Stimulated activated CD8-positive, alpha-beta memory T cell treated with anti-CD3 and anti-CD28 coated beads, Interleukin-4, amount 100 ng/mL, for 48 hours (primary cell): Measurements from ENCODE around the gene CDCA5.
"Not testable (repeated sequence)": the region's sequence is repeated elsewhere in the genome, so short reads cannot be mapped to it uniquely, and the experiment has no call there.

Experiments
- DNase-seq: peaks from one replicate; pipeline ENCODE4 v3.0.0-alpha.2; 2020

The CDCA5 gene

DNA sequence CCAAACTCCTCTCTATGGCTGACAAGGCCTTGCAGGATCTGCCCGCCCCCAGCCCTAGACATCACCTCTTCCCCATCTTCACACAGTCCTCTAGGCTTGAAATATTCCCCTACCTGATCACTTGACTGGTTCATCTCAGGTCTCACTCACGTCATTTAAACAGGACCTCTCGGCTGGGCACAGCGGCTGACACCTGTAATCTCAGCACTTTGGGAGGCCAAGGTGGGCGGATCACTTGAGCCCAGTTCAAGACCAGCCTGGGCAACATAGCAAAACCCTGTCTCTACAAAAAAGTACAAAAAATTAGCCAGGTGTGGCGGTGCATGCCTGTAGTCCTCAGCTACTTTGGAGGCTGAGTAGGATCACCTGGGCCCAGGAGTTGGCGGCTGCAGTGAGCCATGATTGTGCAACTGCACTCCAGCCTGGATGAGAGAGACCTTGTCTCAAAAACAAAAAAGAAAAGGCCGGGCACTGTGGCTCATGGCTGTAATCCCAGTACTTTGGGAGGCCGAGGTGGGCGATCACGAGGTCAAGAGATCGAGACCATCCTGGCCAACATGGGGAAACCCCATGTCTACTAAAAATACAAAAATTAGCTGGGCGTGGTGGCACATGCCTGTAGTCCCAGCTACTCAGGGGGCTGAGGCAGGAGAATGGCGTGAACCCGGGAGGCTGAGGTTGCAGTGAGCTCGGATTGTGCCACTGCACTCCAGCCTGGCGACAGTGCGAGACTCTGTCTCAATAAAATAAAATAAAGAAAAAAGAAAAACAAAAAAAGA lies 35.2 kb upstream of the CDCA5 start:
- not testable (repeated sequence) for DNase-seq

DNA sequence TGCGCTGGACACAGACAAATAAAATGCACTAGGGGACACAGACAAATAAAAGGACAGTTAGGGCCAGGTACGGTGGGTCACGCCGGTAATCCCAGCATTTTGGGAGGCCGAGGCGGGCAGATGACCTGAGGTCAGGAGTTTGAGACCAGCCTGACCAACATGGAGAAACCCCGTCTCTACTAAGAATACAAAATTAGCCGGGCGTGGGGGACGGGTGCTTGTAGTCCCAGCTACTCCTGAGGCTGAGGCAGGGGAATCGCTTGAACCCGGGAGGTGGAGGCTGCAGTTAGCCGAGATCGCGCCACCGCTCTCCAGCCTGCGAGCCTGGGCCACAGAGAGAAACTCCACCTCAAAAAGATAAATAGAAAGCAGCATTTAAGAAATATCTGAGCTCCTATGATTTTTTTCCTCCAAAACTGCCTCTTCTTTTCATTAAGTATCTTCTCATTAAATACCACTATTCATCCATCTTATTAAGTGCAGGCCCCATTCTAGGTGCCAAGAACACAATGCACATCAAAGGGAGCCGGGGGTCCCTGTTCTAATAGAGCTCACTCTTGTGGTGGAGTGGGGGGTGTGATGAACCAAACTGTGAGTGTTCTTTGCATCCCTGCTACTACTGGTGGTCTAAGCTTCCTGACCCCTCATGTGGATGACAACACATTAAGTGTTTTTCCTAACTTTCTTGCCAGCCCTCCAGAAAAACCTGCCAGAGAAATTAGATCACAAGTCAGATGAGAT lies 34.4 kb upstream of the CDCA5 start:
- no peak for DNase-seq

DNA sequence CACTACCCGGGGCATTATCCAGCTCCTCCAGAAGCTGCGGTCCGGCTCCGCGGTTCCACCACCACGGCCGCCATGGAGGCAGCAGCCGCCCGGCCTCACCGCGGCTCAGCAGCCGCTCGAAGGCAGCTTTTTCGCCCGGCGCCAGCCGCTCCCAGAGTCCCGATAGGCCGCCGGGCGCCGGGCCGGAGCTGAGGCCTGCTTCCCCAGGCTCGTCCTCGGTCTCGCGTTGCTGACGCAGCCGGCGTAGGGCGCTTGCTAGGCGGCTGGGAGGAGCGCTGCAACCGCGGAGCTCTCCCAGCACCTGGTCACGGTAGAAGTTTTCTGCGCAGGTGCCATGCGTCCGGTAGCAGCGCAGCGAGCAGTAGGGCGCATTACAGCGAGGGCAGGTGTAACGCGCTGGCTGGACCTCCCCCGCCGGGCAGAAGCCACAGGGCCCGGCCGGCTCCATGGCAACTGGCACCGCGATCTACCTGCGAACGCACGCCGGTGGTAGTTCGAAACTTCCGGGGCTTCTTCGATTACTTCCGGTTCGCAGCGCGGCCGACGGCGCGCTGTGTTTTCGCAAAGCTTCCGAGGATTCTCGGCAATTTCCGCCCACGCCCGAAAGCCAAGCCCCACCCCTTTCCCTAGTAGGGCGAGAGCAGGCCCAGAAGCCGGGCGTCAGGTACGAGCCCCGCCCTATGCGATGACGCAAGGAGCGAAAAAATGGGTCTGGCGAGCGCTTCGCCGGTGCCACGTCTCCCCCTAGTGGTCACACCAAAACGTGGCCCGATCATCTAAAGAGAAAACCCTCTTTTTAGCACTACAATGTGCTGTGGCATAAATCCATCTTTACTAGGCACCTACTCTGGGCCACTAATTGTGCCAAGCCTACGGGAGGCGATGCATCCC lies 33.6 kb upstream of the CDCA5 start, which contains the start of gene ZNHIT2:
Gene ZNHIT2 (minus strand): TSS at position 496 of the 891 bp plus-strand sequence. CDS start 48 bp downstream, at position 448.
- DNase-seq = peak; percentile 100

DNA sequence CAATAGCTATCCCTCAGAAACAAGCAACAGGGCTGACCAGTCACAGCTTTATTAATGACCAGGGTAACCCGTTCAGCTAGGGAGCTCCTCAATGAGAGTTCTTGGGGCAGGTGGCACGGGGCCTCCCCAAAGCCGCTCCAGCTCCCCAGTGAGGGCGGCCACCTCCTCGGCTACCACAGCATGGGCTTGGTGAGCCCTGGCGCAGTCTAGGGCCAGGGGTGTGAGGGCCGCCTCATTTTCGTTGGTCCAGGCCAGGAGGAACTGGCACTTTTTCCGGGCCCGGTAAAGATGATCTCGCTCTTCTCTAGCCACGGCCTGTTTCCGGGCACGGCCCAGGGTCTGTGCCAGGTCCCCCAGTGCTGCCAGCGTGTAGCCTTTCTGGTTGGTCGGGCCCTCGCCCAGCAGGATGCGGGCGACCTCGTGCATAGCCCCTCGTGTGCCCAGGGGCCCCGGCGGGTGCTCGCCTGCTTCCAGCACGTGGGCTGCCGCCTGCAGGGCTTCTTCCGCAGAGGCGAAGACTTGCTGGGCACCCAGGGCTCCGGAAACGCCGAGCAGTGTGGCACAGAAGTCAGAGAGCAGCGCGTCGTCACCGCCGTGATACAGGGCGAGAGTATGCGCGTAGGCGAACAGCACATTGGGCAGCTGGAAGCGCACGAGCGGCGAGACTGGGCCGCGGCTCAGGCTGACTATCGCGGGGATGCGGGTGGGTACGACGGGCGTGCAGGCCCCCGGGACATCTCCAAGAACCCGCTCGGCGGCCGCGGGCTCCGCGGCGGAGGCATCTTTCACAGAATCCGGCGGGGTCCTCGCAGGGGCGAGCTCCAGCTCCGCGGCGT lies 32.7 kb upstream of the CDCA5 start:
- DNase-seq = peak; percentile 76

DNA sequence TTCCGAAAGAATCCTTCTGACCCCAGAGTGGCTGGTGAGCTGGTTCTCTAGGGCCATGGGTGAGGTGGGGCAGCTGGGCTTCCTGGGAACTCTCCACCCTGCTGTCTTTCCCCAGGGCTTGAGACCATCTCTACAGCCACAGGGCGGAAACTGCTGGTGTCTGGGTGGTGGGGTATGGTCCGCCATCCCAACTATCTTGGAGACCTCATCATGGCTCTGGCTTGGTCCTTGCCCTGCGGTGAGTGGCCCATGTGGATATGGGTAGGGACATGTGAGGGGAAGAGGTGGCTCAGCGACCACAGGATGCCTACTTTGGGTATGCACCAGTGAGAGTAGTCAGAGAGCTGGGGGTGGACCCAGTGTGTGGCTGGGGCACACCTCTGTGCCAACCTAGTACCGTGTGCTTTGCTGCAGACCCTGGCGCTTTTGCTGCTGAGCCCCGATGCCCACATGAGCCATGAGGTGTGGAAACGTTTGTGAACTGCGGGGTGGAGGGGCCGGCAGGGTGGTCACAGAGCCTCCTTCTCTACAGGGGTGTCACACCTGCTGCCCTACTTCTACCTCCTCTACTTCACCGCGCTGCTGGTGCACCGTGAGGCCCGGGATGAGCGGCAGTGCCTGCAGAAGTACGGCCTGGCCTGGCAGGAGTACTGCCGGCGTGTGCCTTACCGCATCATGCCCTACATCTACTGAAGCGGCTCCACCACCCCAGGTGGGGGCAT lies 31.7 kb upstream of the CDCA5 start:
- DNase-seq = no peak

DNA sequence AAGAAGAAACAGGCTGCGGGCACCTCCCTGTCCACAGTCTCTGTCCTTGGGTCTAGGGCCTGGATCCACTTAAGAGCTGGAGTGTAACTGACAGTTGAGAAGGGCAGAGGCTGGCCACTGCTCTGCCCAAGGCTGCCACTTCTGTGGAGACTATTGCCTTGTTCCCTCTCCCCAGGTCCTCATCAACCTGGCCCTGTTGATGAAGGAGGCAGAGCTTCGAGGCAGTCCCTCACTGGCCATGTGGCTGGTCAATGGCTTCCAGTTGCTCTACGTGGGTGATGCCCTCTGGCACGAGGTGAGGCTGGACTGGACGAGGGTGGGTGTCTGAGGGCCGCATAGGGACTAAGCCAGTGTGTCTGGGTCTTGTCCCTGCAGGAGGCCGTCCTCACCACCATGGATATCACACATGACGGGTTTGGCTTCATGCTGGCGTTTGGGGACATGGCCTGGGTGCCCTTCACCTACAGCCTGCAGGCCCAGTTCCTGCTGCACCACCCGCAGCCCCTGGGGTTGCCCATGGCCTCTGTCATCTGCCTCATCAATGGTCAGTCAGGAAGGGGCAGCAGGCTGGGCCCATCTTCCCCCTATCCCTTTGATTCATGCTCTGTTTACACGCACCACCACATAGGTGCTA lies 30.8 kb upstream of the CDCA5 start:
- DNase-seq = no peak

DNA sequence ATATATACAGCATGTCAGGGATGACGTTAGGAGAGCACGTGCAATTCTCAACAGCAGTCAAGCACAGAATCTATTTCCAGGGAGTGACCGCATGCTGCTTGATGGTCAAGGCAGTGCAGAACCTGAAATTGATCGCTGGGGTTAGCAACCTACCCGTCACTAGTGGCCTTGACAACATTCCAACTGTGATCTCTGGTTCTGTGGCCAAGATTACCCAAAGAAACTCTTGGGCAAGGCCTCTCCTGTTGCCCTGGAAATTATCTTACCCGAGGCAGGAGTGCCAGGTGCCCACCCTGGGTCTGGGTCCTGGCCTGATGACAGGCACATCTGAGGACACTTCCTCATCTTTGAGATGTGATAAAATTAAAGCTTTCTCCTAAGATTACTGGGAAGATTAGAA lies 30.0 kb upstream of the CDCA5 start:
- no peak for DNase-seq

DNA sequence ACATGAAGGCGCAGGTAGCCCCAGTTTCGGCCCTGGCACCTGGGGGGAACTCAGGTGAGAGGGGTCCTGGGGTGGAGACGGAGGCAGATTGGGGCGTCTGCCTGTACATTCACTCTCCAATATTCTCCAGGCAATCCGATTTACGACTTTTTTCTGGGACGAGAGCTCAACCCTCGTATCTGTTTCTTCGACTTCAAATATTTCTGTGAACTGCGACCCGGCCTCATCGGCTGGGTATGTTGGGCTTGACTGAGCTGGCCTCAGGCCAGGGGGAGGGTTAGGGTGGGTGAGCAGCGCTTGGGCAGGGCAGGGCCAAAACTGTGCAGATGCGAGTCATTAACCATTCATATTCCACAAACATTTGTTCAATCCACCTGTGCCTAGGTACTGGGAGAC lies 29.5 kb upstream of the CDCA5 start:
- DNase-seq = no peak

DNA sequence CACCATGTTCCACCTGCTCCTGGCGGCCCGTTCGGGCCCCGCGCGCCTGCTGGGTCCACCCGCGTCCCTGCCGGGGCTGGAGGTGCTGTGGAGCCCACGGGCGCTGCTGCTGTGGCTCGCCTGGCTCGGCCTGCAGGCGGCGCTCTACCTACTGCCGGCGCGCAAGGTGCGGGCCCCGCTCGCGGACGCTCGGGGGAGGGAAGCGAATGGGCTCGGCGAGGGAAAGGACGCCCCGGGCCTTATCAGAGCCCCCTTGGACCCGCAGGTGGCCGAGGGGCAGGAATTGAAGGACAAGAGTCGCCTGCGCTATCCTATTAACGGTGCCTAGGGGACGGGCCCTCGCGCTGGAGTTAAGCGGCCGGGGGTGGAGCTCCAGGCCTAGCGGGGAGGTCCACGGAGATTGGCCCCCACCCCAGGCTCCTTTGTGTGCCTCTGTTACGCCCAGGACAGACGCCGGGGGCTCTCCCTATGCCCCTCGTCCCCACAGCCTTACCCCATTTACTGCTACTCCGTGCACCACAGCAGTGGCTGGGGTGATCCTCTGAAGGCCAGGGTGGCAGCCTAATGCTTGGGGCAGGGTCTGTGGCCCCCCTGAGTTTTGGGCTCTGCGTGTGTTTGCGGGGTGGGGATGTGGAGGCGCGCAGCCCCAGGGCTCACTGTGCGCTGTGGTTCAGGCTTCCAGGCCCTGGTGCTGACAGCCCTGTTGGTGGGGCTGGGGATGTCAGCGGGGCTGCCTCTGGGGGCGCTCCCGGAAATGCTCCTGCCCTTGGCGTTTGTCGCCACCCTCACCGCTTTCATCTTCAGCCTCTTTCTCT lies 28.9 kb upstream of the CDCA5 start:
- peak; percentile 83 for DNase-seq

DNA sequence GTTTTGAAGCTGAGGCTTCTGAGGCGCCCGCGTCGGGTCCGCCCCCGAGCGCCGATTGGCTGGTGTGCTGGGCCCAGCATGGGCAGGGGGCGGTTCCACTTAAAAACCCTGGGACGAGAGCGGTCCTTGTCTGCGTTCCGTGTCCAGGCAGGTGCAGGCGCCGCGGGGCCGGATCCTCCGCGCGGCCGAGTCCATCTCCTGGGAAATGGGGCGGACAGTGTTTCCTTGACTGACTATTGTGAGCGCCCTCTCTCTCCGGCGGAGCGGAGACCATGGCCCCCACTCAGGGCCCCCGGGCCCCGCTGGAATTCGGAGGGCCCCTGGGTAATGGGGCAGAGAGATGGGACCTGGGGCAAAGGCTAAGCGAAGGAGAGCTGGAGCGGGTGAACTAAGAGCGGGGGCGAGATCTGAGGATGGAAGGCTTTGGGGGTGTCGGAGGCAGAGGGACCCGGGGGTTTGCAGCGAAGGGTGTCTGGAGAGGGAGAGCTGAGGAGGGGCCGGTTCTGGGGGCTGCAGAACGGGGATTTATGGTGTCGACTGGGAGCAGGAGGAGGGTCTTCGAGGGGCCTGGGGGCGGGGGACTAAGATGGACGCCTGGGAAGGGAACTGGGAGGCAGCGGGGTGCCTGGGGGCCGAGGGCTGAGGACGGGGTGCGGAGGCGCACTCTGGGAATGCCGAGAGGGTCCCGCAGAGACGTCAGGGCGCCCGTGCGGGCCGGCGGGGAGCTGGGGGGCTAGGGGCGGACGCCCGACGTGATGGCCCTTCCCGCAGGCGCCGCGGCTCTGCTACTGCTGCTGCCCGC lies 28.1 kb upstream of the CDCA5 start, which contains the start of gene TM7SF2:
Gene TM7SF2 (plus strand): TSS at position 129 of the 802 bp plus-strand sequence. CDS start 144 bp downstream, at position 273.
- DNase-seq = peak; percentile 96

DNA sequence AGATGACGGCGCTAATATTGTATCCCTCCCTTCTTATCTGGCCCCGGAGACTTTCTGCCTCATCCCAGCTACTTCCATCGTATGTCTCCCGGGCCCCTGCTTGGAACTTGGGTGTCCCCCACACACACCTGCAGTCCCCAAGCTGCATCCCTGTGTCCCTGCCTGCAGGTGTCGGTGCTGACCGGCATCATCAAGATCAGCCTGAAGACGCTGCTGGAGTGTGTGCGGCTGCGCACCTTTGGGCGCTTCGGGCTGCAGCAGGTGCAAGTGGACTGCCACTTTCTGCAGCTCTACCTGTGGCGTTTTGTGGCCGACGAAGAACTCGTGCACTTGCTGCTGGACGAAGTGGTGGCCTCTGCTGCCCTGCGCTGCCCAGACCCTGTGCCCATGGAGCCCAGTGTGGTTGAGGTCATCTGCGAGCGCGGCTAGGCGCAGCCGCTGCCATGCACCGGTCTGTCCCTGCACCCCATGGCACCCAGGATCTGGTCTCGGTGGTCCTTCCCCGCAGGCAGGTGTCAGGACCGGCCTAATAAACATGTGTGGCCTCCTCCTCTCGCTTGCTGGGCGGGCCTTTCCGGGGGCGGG lies 27.4 kb upstream of the CDCA5 start:
- DNase-seq = no peak

DNA sequence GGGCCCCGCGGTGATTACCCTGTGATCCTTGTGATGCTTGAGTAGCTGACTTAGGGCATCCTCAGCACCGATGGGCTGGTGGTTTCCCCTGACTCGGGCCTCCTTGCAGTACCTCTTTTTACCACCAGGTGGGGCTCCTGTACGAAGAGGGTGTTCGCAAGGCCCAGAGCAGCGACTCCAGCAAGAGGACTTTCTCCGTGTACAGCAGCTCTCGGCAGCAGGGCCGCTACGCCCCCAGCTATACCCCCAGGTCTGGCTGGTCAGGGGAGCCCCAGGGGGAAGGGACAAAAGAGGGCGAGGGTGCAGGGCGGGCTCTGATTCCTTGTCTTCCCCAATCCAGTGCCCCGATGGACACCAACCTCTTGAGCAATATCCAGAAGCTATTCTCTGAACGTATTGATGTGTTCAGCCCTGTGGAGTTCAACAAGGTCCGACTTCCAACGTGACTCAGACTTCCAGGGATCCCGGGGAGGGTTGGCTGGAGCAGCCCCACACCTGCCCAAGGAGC lies 26.6 kb upstream of the CDCA5 start:
- DNase-seq = peak; percentile 100

DNA sequence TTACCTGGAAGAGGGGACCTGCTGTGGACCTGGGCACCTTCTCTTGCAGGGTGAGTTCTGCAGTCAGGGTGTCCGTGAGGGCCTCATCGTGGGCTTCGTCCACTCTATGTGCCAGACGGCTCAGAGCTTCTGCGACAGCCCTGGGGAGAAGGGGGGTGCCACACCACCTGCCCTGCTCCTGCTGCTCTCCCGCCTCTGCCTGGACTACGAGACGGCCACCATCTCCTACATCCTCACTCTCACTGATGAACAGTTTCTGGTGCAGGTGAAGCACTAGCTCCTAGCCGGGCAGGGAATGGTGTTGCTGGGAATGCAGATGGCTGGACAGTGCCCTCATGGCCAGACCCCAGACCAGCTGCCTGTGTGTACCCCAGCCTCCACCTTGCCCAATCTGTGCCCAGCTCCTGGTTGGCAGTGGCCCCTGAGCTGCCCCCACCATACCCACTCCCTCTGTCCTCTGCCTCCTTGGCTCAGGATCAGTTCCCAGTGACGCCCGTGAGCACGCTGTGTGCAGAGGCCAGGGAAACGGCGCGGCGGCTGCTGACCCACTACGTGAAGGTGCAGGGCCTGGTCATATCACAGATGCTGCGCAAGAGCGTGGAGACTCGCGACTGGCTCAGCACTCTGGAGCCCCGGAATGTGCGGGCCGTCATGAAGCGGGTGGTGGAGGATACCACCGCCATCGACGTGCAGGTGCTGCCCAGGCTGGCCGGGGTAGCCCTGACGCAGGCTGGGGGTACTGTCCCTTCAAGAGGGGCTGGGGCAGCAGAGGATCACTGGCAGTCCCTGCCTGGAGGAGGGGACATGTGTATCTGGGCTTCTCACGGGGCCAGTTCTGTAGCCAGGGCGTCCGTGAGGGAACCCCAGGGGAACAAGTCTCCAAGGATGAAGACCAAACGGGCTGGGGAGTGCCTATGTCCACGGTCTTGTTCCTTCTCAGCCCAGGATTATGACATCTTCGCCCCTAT lies 25.7 kb upstream of the CDCA5 start:
- no peak for DNase-seq

DNA sequence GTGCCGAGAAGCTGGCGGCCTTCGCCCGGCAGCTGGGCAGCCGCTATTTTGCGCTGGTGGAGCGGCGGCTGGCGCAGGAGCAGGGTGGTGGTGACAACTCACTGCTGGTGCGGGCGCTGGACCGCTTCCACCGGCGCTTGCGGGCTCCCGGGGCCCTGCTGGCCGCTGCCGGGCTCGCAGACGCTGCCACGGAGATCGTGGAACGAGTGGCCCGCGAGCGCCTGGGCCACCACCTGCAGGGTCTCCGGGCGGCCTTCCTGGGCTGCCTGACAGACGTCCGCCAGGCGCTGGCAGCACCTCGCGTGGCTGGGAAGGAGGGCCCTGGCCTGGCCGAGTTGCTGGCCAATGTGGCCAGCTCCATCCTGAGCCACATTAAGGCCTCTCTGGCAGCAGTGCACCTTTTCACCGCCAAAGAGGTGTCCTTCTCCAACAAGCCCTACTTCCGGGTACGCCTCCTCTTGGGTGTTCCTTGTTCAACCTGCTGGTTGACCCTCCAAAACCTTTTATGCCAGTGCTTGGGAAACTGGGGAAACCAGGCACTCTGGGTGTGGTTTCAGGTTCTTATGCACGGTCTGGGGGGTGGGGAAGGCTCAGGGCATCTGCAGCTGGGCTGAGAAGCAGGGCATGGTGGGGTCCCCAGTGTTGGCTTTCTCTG lies 24.8 kb upstream of the CDCA5 start:
- DNase-seq = no peak

DNA sequence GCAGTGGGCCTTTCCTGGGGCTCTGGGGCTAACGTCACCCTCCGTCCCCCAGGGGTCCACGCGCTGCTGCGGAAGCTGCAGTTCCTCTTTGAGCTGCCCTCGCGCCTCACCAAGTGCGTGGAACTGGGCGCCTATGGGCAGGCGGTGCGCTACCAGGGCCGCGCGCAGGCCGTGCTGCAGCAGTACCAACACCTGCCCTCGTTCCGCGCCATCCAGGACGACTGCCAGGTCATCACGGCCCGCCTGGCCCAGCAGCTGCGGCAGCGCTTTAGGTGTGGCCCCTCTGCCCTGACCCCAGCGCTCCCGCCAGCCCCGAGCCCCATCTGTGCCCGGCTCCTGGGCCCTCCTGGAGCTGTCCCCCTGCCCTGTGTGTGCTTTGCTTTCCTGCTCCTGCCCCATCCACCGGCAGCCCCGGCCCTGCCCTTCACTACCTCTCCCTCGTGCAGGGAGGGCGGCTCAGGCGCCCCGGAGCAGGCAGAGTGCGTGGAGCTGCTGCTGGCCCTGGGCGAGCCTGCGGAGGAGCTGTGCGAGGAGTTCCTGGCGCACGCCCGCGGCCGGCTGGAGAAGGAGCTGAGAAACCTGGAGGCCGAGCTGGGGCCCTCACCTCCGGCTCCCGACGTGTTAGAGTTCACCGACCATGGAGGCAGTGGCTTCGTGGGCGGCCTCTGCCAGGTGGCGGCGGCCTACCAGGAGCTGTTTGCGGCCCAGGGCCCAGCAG lies 24.1 kb upstream of the CDCA5 start:
- DNase-seq = no peak

DNA sequence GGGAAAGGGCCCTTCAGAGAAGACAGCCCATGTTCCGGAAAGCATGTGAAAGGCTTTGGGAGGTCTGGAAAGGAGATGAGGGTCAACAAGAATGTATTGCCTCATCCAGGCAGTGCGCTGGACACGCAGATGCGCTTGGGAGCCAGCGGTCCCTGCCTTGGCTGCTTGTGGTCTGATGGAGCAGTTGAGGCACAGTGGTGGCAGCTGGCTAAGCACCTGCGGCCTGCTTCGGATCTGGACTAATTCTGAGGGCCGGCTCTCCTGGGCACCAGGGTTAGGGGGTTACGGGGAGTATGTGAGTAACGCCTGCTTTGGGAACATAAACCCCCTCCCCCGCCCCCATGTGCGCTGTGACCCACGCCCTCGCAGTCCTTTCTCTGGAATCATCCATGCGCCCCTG lies 23.2 kb upstream of the CDCA5 start:
- no peak for DNase-seq
